ENCODE data around the gene ADPRS.

ADPRS gene

GRCh38 chr1:36133484-36133883, 44.8 kb downstream of the ADPRS start:
- no peak for DNase-seq (ENCODE audit: low read depth)

- no peak for DNase-seq (ENCODE audit: low read depth)
Measured at GRCh38 chr1:36134031-36134430, 45.3 kb downstream of the ADPRS start.

- DNase-seq (ENCODE audit: low read depth) = no peak
Measured at GRCh38 chr1:36134505-36135329, 46.0 kb downstream of the ADPRS start.

GRCh38 chr1:36135330-36135667, 46.6 kb downstream of the ADPRS start:
- no peak for DNase-seq (ENCODE audit: low read depth)

- DNase-seq (ENCODE audit: low read depth) = no peak
Measured at GRCh38 chr1:36135796-36136195, 47.1 kb downstream of the ADPRS start.

- no peak for DNase-seq (ENCODE audit: low read depth)
Measured at GRCh38 chr1:36136535-36136934, 47.8 kb downstream of the ADPRS start.

- no peak for DNase-seq (ENCODE audit: low read depth)
Measured at GRCh38 chr1:36137226-36137625, 48.5 kb downstream of the ADPRS start.

GRCh38 chr1:36137776-36138175, 49.1 kb downstream of the ADPRS start:
- no peak for DNase-seq (ENCODE audit: low read depth)

- DNase-seq (ENCODE audit: low read depth) = no peak
Measured at GRCh38 chr1:36139521-36139920, 50.8 kb downstream of the ADPRS start.

- DNase-seq (ENCODE audit: low read depth) = no peak
Measured at GRCh38 chr1:36142121-36142520, 53.4 kb downstream of the ADPRS start.

- no peak for DNase-seq (ENCODE audit: low read depth)
Measured at GRCh38 chr1:36143424-36143823, 54.7 kb downstream of the ADPRS start.

Data from T follicular helper cell (primary cell).